ENCODE data around the gene MRPL54.

DNA sequence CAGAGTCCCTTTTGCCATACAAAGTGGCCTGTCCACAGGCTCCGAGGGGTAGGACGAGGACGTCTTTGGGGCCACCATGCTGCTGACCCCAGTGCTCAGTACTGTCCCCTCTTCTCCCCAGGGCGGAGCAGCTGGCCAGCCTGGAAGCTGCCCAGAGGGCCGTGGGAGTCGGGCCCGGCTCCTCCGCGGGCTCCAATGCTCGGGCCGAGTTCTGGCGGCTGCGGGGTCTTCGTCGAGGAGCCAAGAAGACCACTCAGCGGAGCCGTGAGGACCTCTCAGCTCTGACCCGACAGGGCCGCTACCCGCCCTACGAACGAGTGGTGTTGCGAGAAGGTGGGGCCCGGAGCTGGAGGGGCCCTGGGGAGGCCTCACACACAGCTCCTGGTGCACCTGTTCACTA, 22.1 kb upstream of the MRPL54 start:
- TF ChIP-seq CTCF (IDR thresholded peaks at IDR 0.05 in 4 of 5, conservative IDR thresholded peaks at IDR 0.05 in 1 of 5) = no peak
- TF ChIP-seq POLR2A (IDR thresholded peaks at IDR 0.05) = no peak
